ENCODE results near the gene PERCC1.

DNA sequence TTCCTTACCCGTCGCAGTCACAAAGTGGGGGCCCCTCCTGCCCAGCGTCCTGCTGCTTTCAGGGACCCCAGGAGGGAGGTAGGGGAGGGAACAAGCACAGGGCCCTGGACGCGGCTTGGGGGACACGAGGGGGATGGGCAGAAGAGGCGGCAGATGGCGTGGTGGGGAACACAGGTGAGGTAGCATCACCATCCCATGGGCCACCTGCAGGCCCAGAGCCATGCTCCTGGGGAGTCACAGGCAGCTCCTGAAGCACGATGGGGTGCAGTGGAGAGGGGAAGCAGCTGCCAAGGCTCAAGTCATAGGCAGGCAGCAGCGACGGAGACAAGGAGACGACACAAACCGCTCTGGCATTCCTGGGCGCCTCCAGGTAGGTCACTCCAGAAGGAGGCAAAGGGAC lies 27.1 kb upstream of the PERCC1 start:
- TF ChIP-seq, protein P1, sequence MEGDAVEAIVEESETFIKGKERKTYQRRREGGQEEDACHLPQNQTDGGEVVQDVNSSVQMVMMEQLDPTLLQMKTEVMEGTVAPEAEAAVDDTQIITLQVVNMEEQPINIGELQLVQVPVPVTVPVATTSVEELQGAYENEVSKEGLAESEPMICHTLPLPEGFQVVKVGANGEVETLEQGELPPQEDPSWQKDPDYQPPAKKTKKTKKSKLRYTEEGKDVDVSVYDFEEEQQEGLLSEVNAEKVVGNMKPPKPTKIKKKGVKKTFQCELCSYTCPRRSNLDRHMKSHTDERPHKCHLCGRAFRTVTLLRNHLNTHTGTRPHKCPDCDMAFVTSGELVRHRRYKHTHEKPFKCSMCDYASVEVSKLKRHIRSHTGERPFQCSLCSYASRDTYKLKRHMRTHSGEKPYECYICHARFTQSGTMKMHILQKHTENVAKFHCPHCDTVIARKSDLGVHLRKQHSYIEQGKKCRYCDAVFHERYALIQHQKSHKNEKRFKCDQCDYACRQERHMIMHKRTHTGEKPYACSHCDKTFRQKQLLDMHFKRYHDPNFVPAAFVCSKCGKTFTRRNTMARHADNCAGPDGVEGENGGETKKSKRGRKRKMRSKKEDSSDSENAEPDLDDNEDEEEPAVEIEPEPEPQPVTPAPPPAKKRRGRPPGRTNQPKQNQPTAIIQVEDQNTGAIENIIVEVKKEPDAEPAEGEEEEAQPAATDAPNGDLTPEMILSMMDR (conservative IDR thresholded peaks at IDR 0.05; ENCODE audit: low read length) = no peak
- no peak for TF ChIP-seq EZH2phosphoT487 (IDR thresholded peaks at IDR 0.05; ENCODE audit: borderline replicate concordance, low read depth, low read length)

Measured in OCI-LY7 (cell line).